ENCODE results near the gene ZFR.
"Not testable (repeated sequence)": the region's sequence is repeated elsewhere in the genome, so short reads cannot be mapped to it uniquely, and the experiment has no call there.

The ZFR gene

DNA sequence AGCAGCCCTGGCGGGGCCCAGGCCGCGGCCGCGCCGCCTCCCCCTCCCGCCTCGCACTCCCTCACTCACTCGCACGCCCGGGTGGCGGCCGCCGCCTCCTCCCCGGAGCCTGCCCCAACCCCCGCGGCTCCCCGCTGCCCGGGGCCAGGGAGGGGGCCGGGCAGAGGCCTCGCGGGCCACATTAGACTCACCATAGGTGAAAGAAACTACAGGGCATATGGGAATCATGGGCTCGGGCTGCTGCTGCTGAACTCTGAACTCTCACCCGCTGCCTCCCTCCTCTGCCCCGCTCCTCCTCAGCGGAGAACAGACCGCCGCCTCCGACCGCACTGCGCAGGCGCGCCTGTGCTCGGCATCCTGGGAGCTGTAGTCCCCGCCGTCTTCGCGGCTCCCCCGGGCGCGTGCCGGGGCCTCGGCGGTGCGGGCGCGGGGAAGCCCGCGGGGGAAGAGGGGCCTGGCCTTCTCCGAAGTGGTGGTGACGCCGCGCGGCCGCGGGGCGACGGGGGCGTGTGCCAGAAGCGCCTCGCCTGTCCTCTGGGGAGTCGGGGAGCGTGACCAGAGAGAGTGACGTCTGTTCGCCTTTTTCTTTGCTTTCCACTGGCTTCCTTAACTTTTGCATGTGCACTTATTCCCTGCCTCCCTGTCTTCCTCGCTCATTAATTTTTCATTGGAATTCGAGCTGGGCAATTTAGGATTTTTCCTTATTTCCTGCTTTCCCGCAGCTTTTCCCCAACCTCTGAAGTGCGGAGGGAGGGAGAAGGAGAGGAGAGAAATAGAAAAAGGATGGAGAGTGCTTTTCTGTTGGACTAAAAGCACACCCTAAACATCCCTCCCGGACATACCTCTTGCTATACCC, at the start of gene ZFR:
ZFR (minus strand) TSS at position 310 of the 856 bp plus-strand sequence; CDS start at position 228, 82 bp downstream.
- DNase-seq = peak; percentile 80

DNA sequence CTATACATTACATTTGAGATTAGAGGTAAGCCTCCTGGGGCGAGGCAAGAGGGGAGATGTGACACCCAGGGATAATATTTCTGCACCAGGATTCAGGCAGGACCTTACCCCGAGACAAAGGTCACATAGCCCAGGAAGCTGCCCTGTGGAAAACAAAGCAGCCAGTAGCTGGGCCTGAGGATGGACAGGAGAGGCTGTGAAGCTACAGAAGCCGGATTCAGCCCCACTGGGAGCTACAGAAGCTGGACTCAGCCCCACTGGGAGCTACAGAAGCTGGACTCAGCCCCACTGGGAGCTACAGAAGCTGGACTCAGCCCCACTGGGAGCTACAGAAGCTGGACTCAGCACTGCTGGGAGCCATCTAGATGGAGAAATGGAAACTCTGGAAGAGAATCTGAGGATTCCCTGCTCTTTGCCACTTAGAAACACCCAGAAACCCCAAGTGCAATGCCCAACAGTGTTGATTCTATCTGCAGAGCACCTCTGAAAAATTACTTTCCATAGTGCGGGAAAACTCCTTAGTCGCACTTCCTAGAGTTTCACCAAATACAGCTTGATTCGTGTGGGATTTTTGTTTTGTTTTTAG, 46.5 kb upstream of the ZFR start:
- no peak for DNase-seq

DNA sequence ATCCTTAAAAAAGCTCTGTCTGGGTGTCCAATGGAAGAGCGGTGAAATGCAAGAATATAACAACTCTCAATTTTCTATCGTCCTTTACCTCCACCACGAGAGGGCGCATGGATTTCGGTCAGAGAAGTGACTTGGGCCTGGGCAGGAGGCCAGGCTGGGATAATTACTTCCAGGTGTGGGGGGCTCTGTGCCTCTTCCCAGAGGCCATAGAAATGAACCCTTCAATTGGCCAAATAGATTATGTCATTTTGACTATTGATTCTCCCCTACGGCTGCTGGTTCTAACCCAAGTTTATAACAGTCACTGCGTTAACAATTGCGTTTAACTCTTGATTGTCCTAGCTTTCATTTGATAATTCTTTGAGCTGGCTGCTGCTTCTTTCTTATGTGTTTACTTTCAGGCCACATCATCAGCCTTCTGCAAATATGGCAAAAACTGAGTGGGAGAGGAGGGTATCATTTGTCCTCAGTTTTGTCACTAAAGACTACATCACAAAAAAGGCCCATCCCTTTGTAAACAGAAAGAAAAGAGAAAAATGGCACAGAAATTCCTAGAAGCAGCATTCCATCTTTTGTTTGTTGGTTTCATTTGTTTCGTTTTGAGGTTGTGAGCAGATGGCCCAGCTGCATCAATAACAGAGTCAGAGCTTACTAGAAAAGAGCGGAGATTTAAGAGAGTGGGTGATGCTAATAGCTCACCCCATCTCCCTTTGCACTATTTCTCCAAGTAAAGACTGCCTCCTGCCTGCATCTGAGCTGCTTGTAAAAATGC, 45.4 kb upstream of the ZFR start:
- DNase-seq = peak; percentile 37

DNA sequence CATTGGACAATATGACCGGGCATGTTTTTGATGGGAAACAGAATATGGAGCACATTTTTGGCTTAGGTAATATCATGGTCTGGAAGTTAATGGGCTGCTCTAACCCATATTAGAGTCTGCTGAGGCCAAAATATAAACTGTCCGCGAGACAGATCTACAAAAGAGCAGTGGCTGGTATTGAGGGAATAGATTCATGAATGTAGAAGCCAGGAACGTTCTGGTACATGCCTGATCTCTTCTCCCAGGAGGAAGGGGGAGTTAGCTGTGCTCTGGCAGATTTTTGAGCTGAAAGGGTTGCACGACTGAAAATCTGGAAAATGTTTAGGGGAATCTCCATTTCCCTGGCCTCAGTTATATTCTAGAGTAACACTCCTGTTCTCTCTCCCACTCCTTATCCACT, 42.9 kb upstream of the ZFR start:
- no peak for DNase-seq

DNA sequence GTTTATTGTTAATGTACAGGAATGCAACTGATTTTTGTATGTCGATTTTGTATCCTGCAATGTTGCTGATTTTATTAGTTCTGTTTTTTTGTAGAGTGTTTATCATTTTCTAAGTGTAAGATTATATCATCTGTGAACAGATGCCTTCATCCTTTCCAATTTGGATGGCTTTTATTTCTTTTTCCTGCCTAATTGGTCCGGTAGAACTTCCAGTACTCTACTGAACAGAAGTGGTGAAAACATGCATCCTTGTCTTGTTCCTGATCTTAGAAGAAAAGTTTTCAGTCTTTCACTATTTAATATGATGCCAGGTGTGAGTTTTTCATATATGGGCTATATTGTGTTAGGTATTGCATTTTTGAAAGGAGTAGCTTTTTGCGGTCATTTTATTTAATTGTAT, 42.5 kb upstream of the ZFR start:
- no peak for DNase-seq

DNA sequence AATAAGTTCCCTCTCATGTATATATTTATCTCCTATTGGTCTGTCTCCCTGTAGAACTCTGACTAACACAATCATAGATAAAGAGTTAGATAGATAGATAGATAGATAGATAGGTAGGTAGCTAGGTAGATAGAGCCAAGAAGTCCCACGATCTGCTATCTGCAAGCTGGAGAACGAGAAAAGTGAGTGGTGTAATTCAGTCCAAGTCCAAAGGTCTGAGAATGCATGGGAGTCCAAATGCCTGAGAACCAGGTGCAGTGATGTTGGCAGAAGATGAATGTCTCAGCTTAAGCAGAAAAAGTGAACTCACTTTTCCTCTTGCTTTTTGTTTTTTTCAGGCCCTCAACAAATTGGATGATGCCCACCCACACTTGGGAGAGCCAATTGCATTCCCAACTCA, 37.7 kb upstream of the ZFR start:
- no peak for DNase-seq

DNA sequence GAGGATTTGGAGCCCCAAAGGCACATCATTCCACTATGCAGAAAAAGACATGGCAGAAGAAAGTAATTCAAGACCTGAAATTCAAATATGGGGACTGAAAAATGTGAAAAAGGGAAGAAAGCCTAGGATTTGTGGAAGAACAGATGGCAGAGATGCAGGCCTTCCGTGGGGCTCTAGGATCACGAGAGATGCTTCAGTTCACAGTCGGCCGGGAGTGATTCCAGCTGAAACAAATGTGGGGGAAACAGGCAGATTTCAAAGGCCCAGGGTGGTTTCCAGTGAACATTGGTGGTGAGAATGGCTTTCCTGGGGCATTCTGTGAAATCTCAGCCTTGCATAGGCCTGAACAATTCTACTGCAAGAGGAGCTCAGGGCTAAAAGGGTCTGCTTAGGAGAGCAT, 34.6 kb upstream of the ZFR start:
- no peak for DNase-seq

DNA sequence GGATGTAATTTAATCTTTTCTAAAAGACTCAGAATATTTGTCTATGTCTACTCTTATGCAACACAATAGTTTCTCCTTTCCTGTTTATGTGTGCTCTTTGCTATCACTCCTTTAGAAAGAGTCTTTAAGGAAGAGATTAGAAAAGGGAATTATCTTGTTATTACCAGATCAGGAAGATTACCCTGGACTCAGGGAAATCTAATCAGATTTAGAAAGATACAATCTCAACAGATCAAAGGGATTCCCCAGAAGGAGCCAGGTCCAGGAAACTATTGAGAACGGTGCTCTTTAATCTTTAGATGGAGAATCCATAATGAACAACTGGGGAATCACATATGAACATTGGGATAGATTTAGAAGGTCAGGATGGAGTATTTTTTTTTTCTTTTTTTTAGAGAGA, 32.4 kb upstream of the ZFR start:
- DNase-seq = no peak

DNA sequence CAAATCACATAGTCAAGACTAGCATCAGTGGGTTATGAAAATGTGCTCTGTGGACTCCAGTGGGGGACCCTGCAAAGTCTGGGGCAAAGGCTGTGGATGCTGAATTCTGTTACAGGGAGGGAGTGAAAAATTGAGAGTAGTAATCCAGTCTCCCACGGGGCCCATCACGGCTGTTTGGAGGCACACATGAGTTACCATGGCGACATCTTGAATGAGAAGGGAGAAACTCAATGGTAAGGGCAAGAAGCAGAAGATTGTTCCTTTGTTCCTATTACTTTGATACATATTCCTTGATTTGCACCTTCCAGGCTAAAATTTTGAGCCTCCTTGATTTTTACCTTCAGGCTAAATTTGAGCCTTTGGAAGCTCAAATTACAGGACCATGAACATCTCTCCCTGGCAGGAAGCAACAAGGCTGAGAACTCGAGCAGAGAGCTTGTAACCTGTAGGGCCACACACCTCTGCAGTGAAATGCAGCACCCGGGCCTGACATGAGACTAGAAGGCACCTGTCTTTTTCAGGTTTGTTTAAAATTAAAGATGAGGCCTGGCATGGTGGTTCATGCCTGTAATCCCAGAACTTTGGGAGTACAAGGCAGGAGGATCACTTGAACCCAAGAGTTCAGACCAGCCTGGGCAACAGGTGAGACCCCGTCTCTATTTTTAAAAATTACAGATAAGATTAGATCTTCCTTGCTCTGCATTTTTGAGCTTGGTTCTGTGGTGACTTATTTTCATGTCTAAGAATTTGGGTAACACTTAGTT, 31.0 kb upstream of the ZFR start:
- DNase-seq = no peak

DNA sequence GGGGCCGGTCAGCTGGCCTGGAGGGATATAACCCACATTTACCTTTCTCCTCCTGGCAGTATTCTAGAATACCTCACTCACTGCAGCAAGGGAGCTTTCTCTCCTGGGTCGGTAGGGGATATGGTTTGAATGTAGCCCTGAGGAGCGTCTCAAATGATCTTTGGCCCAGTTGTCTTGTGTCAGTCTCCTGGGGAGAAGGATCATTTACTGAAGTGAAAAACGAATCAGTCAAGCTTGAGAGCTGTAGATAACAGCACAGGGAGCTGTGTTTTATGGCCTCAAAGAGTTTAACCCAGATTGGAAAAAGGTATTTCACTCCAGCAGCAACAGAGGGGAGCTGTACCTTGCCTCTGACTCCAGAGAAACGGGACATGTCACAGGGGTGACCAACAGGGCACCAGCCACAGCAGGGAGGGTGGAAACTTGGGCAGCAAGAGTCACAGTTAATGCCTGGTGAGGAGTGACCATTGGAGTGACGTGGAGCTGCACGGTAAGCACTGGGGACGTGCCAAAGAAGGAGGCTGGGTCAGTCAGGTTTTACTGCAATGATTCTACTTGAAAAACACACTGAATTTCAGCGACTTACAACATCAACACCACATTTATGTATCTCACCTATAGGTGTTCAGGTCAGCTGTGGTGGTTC, 29.8 kb upstream of the ZFR start:
- no peak for DNase-seq

DNA sequence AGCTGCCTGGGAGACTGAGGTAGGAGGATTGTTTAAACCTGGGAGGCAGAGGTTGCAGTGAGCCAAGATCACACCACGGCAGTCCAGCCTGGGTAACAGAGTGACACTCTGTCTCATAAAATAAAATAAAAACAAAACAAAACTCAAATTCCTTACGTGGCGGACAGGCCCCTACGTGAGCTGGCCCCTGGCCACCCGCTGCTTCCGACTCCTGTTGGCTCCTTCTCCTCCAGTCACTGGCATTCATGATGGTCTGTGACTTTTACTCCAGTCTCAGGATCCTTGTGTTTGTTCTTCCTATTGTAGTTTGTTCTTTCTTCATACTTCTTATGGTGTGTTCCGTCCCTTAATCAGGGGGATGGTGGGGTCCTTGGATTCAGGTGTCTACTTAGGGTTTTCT, 28.5 kb upstream of the ZFR start:
- DNase-seq = no peak

DNA sequence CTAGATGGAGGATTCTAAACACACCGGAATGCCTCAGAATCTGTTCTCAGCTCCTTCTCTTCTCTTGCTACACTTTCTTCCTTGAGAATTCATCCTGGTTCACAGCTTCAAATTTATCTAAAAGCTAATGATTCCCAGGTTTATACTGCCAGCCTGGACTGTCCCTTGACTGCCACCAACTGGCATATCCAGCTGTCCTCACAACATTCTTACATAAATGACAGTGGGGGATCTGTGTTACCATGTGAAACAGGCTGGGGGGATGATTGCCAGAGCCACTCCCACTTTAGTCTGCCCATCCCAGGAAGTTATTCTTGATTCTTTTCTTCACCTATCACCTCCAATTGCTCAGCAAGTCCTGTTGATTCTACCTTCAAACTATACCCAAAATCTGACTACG, 27.2 kb upstream of the ZFR start:
- no peak for DNase-seq

DNA sequence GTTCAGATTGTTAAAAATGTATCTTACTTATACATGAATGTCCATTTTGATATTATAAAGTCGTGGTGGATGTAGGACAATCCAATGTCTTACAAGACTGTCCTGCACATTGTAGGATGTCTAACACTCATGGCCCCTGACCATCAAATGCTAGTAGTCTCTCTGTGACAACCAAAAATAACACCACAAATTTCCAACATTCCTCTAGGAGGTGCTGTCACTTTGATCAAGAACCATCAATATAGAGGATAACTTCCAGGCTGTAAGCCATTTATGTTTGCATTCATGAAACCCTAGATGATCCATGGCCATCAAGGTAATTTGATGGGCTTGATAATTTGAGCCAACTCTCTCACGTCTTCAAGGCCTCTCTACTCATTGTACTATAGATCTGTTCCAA, 20.5 kb upstream of the ZFR start:
- DNase-seq = no peak

DNA sequence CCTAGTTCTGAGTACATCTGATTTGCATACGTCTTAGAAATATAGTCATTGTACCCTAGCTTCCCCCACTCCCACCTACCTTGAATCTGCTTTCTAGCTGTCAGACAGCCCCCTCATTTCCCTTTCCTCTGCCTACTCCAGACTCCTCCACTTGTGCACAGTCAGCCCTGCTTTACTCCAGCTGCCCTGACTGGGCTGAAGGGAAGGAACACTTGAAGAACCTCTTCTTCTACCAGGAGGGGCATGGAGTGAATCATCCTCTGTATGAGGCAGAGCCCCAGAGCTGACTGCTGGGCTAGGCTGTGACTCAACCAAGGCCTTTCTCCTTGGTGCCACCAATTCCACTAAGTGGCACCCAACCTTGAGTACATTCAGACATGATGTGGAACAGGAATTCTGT, 18.1 kb upstream of the ZFR start:
- peak; percentile 52 for DNase-seq

DNA sequence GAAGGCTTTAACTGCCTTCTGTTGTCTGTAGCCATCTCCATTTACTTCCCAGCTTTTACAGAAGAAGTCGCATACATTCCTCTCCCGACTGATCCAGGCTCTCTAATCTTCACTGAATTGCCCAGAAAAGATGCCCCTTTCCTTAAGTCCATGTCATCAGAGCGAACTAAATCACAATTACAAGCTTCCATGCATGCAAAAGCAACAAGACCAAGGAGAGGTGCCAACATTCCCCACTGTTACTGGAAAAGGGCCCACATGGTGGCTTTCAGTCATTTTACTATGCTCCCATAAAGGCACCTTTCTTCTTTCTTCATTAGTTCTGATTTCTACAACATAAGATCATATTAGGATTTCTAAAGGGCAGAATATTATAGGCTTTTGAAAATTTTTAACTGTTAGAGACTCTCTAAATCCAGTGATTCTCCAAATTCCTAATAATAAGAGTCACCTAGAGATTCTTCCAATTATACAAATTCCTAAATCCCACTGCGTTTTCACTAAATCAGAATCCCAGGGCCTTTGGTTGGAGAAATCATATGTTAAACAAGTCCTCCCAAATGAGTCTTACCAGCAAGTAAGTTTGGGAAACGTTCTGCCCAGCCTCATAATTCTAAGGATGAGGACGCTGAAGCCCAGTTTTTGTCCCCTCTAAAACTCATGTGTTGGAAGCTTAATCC, 17.0 kb upstream of the ZFR start:
- DNase-seq = no peak

DNA sequence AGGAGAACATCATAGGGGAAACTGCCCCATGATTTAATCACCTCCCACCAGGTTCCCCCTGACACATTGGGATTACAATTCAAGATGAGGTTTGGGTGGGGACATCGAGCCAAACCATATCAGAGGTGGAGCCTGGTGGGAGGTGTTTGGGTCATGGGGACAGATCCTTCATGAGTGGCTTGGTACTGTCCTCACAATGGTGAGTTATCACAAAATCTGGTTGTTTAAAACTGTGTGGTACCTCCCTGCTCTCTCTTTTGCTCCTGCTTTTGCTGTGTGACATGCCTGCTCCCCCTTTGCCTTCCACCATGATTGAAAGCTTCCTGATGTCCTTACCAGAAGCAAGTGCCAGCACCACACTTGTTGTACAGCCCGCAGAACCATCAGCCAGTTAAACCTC, 16.2 kb upstream of the ZFR start:
- DNase-seq = no peak

DNA sequence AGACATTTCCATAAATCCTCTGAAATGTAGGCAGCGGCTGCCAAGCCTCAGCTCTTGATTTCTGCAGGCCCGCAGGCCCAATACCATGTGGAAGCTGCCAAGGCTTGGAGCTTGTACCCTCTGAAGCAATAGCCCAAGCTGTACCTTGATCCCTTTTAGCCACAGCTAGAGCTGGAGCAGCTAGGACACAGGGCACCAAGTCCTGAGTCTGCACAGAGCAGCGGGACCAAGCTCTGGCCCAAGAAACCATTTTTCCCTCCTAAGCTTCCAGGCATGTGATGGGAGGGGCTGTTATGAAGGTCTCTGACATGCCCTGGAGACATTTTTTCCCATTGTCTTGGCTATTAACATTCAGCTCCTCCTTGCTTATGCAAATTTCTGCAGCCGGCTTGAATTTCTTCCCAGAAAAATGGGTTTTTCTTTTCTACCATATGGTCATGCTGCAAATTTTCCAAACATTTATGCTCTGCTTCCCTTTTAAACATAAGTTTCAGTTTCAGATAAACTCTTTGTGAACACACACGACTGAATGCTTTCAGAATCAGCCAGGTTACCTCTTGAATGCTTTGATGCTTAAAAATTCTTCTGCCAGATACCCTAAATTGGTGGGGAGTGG, 14.4 kb upstream of the ZFR start:
- no peak for DNase-seq

DNA sequence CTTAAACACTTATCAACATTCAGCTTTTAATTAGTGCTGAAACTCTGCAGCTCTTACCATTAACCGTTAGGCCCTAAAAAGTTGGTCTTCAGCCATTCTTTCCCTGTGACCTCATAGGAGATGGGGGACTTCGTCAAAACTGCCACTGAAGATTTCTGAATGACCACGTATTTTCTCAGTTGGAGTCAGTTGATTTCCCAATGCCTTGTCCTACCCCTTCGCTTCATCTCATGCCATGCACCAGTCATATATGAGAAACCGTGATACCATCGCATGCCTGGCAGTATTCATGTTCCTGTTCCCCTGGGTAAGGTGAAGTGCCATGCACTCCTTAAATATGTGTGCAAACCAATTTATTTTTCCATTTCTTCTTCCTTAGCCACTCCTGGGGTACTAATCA, 10.8 kb upstream of the ZFR start:
- no peak for DNase-seq

DNA sequence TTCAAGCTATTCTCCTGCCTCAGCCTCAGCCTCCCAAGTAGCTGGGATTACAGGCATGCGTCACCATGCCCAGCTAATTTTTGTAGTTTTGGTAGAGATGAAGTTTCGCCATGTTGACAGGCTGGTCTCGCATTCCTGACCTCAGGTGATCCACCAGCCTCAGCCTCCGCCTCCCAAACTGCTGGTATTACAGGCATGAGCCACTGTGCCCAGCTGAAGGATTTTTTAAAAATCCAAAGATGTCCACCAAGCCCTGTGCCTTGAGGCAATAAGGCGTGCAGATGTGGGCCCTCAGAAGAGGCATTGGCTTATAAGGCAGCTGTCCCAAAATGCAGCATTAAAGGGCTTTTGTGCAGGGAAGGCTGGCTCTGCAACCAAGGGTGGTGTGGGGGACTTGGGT, 10.3 kb upstream of the ZFR start:
- no peak for DNase-seq

DNA sequence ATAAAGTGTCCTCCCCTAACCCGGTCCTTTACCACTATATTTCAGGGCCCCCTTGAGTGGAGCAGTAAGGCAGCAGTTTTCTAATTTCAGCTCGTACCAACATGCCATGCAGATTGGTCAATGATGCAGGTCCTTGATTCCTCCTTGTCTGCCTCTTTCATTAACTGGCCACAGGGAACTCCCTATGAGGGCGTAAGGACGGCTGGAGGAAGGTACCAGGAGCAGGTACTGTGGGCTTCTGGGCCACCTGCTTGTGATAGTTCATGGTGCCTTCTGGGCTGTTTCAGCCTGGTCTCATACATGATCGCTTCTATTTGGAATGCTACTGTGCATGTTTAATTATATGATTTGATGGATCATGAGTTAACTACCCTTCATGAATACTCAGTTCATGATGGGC, 9.4 kb upstream of the ZFR start:
- no peak for DNase-seq

DNA sequence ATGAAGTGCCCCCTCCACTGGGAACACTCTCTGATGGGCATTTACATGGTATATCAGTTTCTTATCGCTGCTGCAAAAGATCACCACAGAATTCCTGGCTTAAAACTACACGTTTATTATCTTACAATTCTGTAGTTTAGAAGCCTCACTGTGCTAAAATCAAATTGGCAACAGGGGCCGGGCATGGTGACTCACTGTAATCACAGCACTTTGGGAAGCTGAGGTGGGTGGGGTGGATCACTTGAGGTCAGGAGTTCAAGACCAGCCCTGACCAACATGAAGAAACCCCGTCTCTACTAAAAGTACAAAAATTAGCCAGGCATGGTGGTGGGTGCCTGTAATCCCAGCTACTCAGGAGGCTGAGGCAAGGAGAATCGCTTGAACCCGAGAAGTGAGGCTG, 7.8 kb upstream of the ZFR start:
- not testable (repeated sequence) for DNase-seq

DNA sequence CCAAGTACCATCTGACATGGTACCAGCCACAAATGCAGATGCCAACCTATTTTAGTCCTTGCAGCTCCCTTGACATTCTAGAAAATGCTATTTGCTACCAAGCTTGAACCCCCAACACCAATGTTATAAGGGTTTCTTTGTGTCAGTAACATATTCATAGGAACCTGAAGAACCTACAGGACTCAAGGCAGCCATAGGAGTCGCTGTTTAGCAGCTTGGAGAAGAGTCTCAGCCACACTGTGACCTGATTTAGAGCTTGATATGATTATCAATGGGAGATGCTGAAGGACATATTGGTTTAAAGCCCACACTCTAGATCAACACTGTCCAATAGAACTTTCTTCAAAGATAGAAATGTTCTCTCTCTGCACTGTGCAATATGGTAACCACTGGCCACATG, 6.4 kb upstream of the ZFR start:
- no peak for DNase-seq
